ENCODE measurements around the gene AKNA. TPM values are rescaled to one million over a fixed set of nuclear protein-coding genes. Genes with fewer than 3 reads are reported as not detected.

AKNA gene
- polyA plus RNA-seq, 1 of the 3 experiments (the other 2 are of a cell fraction) = 0.84 TPM

- Histone ChIP-seq H3K4me3 (ENCODE audit: low read depth in 2 of 2, low read length in 1 of 2) (no peak overlapping the region; a peak in 1 of 4 replicates), H4K20me1 (ENCODE audit: insufficient read depth) (no peaks in the 10 kb centered on the region), H3K9me3 (no peaks in the 10 kb centered on the region), H3K9me2 (no peaks in the 10 kb centered on the region), H3K27me3 (ENCODE audit: insufficient read depth) (no peaks in the 10 kb centered on the region), H3K27ac (ENCODE audit: low read depth in 2 of 2, low read length in 1 of 2) (no peak overlapping the region), H3F3A (replicated peaks; ENCODE audit: insufficient read depth) (no peaks in the 10 kb centered on the region), H3K4me1 (ENCODE audit: control insufficient read depth in 1 of 2, insufficient read depth in 2 of 2, low read depth in 1 of 2, low read length in 1 of 2) (peaks cover 0 to 6% of the 10 kb centered on the region in 2 experiments; a peak in 1 of 4 replicates), H3K36me3 (replicated peaks in 1 of 2; ENCODE audit: control insufficient read depth in 1 of 2, insufficient read depth in 2 of 2, low read length in 1 of 2) (no peaks in the 10 kb centered on the region), H2AFZ (ENCODE audit: low read depth) (no peak overlapping the region), H3K79me2 (ENCODE audit: insufficient read depth) (no peaks in the 10 kb centered on the region), H3K4me2 (no peak overlapping the region), H3K9ac (no peak overlapping the region)
- ChIA-PET CTCF (interaction anchor here (0.7 to 1.2 kb wide), 11 partner anchors 28 to 337 kb away, joined by 3 to 5 read pairs (median 3); no protein-coding TSS in a partner anchor), POLR2A (no interaction called here)
- 84% methylated on average over 12 of the region's 16 CpGs for WGBS (ENCODE audit: low lambda C conversion rate)
- peak; percentile 86 for DNase-seq
- TF ChIP-seq RAD21 (IDR thresholded peaks at IDR 0.05; ENCODE audit: low read length) (peak; percentile 76), IRF3 (IDR thresholded peaks at IDR 0.05; ENCODE audit: low read depth, low read length) (no peak), CHD2 (IDR thresholded peaks at IDR 0.05; ENCODE audit: low read length, partially characterized antibody) (no peak), EZH2phosphoT487 (IDR thresholded peaks at IDR 0.05; ENCODE audit: borderline replicate concordance, low read depth) (no peak), FOSL2 (IDR thresholded peaks at IDR 0.05; ENCODE audit: borderline replicate concordance, low read depth) (peak; percentile 17; the same call in 1 of the 2 replicates), NRF1 (IDR thresholded peaks at IDR 0.05; ENCODE audit: low read depth, low read length) (no peak), YY1 (IDR thresholded peaks at IDR 0.05; ENCODE audit: low read depth) (no peak), FOXJ3 (CRISPR knock-in tag; IDR thresholded peaks at IDR 0.05) (no peak), PBX3 (IDR thresholded peaks at IDR 0.05) (no peak), POLR2AphosphoS5 (IDR thresholded peaks at IDR 0.05; ENCODE audit: low read depth, low read length) (no peak), SMC3 (IDR thresholded peaks at IDR 0.05; ENCODE audit: low read depth, low read length) (peak; percentile 55), TAF1 (IDR thresholded peaks at IDR 0.05; ENCODE audit: borderline replicate concordance, low read depth, low read length) (no peak), REST (IDR thresholded peaks at IDR 0.05; ENCODE audit: low read depth, low read length) (no peak), CTCF (IDR thresholded peaks at IDR 0.05) (peak; percentile 93), FOXM1 (IDR thresholded peaks at IDR 0.05; ENCODE audit: low read depth) (no peak), TCF12 (IDR thresholded peaks at IDR 0.05) (no peak)
Measured at GRCh38 chr9:114339130-114339908, 48.5 kb downstream of the AKNA start.
